Parathyroid adenoma (tissue), 2 donors: ENCODE results near the gene COL8A2.

ENCODE experiments used
- H2AFZ ChIP-seq: fragments of 300-600 bp; sonication (generic); one replicate; pipeline ENCODE4 v1.7.0; 2017; ENCODE audit warnings: antibody characterized with exemption, mild to moderate bottlenecking
- H3K27ac ChIP-seq: fragments of 300-600 bp; sonication (generic); one replicate; pipeline ENCODE4 v1.7.0; 2017
- H3K27me3 ChIP-seq: fragments of 300-600 bp; sonication (generic); one replicate; pipeline ENCODE4 v1.7.0; 2017; ENCODE audit warnings: low read length; ENCODE audit not compliant: control insufficient read depth, insufficient read depth
- H3K36me3 ChIP-seq: fragments of 300-600 bp; sonication (generic); one replicate; pipeline ENCODE4 v1.7.0; 2017; ENCODE audit warnings: low read length; ENCODE audit not compliant: control insufficient read depth, insufficient read depth
- H3K4me1 ChIP-seq: fragments of 300-600 bp; sonication (generic); one replicate; pipeline ENCODE4 v1.7.0; 2017; ENCODE audit warnings: control low read depth
- H3K4me2 ChIP-seq: fragments of 300-600 bp; sonication (generic); one replicate; pipeline ENCODE4 v1.7.0; 2017; ENCODE audit warnings: low read length
- H3K4me3 ChIP-seq: fragments of 300-600 bp; sonication (generic); one replicate; pipeline ENCODE4 v1.7.0; 2017; ENCODE audit warnings: low read depth, low read length
- H3K79me2 ChIP-seq: fragments of 300-600 bp; sonication (generic); one replicate; pipeline ENCODE4 v1.7.0; 2017; ENCODE audit warnings: control low read depth
- H3K9ac ChIP-seq: fragments of 300-600 bp; sonication (generic); one replicate; pipeline ENCODE4 v1.7.0; 2017; ENCODE audit warnings: mild to moderate bottlenecking
- H3K9me3 ChIP-seq: fragments of 300-600 bp; sonication (generic); one replicate; pipeline ENCODE4 v1.7.0; 2017; ENCODE audit warnings: low read length; ENCODE audit not compliant: control insufficient read depth
- CTCF ChIP-seq: fragments of 300-600 bp; sonication (generic); IDR thresholded peaks from one replicate; pipeline ENCODE4 v1.7.0; 2017; ENCODE audit warnings: antibody characterized with exemption, mild to moderate bottlenecking
- donor health status: primary hyperparathyroidism.

COL8A2 gene

GRCh38 chr1:36080801-36081200 is 44.2 kb downstream of the COL8A2 start:
- Histone ChIP-seq H3K4me2 (no peak overlapping the region), H2AFZ (no peak overlapping the region), H3K4me3 (no peak overlapping the region), H3K27me3 (no peaks in the 10 kb centered on the region), H3K27ac (no peak overlapping the region), H3K36me3 (no peaks in the 10 kb centered on the region), H3K79me2 (no peaks in the 10 kb centered on the region), H3K9me3 (no peaks in the 10 kb centered on the region), H3K4me1 (no peaks in the 10 kb centered on the region), H3K9ac (no peak overlapping the region)
- no peak for TF ChIP-seq CTCF

- Histone ChIP-seq H3K4me3 (no peak overlapping the region), H3K9me3 (no peaks in the 10 kb centered on the region), H3K4me2 (no peak overlapping the region), H3K9ac (no peak overlapping the region), H3K27me3 (no peaks in the 10 kb centered on the region), H2AFZ (no peak overlapping the region), H3K36me3 (no peaks in the 10 kb centered on the region), H3K79me2 (no peaks in the 10 kb centered on the region), H3K27ac (no peak overlapping the region), H3K4me1 (no peaks in the 10 kb centered on the region)
- no peak for TF ChIP-seq CTCF
Measured at GRCh38 chr1:36080236-36080635, 44.8 kb downstream of the COL8A2 start.

- Histone ChIP-seq H3K4me1 (no peaks in the 10 kb centered on the region), H3K9me3 (no peaks in the 10 kb centered on the region), H3K27me3 (no peaks in the 10 kb centered on the region), H3K4me3 (no peak overlapping the region), H3K79me2 (no peaks in the 10 kb centered on the region), H3K4me2 (no peak overlapping the region), H3K36me3 (no peaks in the 10 kb centered on the region), H3K27ac (no peak overlapping the region), H3K9ac (no peak overlapping the region), H2AFZ (no peak overlapping the region)
- no peak for TF ChIP-seq CTCF
Measured at GRCh38 chr1:36076979-36077573, 47.9 kb downstream of the COL8A2 start.

- Histone ChIP-seq H3K4me3 (no peak overlapping the region), H2AFZ (no peak overlapping the region), H3K36me3 (no peaks in the 10 kb centered on the region), H3K27ac (no peak overlapping the region), H3K27me3 (no peaks in the 10 kb centered on the region), H3K4me2 (no peak overlapping the region), H3K4me1 (no peaks in the 10 kb centered on the region), H3K79me2 (no peaks in the 10 kb centered on the region), H3K9ac (no peak overlapping the region), H3K9me3 (no peaks in the 10 kb centered on the region)
- no peak for TF ChIP-seq CTCF
Measured at GRCh38 chr1:36070349-36070748, 54.7 kb downstream of the COL8A2 start.

- H3K27me3 ChIP-seq, result no peaks in the 10 kb centered on the region
- no peak for TF ChIP-seq CTCF
- H3K79me2 ChIP-seq, result no peaks in the 10 kb centered on the region
- H3K4me1 ChIP-seq, result no peaks in the 10 kb centered on the region
- H3K36me3 ChIP-seq, result no peaks in the 10 kb centered on the region
- H2AFZ ChIP-seq, result no peak overlapping the region
- no peak overlapping the region for H3K9ac ChIP-seq
- H3K9me3 ChIP-seq, result no peaks in the 10 kb centered on the region
- no peak overlapping the region for H3K4me2 ChIP-seq
- H3K4me3 ChIP-seq, result no peak overlapping the region
- H3K27ac ChIP-seq, result no peak overlapping the region
Measured at GRCh38 chr1:36068866-36069265, 56.2 kb downstream of the COL8A2 start.
